Skeletal muscle tissue (tissue), 4 donors: ENCODE measurements around the gene P2RY2. TPM values are rescaled to one million over a fixed set of nuclear protein-coding genes. Genes with fewer than 3 reads are reported as not detected.
A peak's percentile ranks its signal among the peaks of the same experiment; 100 is the strongest.

ENCODE experiments used
- H3K27ac ChIP-seq: one replicate; pipeline ENCODE4 v1.7.0; 2013; ENCODE audit warnings: mild to moderate bottlenecking, low read depth, low read length, inconsistent platforms
- H3K27me3 ChIP-seq, 3 donors: one replicate each; pipeline ENCODE4 v1.7.0; 2013; ENCODE audit warnings: low read length in 3 of 3; ENCODE audit not compliant: control insufficient read depth in 3 of 3, insufficient read depth in 3 of 3
- H3K36me3 ChIP-seq, 3 donors: one replicate each; pipeline ENCODE4 v1.7.0; 2013; ENCODE audit warnings: low read length in 3 of 3; ENCODE audit not compliant: control insufficient read depth in 3 of 3, insufficient read depth in 3 of 3
- H3K4me1 ChIP-seq, 3 donors: one replicate each; pipeline ENCODE4 v1.7.0; 2013; ENCODE audit warnings: low read length in 3 of 3, mild to moderate bottlenecking in 3 of 3; ENCODE audit not compliant: control insufficient read depth in 3 of 3, insufficient read depth in 3 of 3
- H3K4me3 ChIP-seq, 3 donors: one replicate each; pipeline ENCODE4 v1.7.0; 2013; ENCODE audit warnings: low read length in 3 of 3
- H3K9ac ChIP-seq, 3 donors: one replicate each; pipeline ENCODE4 v1.7.0; 2013; ENCODE audit warnings: low read length in 3 of 3, mild to moderate bottlenecking in 3 of 3, moderate library complexity in 2 of 3, low read depth in 1 of 3
- H3K9me3 ChIP-seq, 3 donors: one replicate each; pipeline ENCODE4 v1.7.0; 2013; ENCODE audit warnings: low read length in 3 of 3; ENCODE audit not compliant: control insufficient read depth in 3 of 3
- total RNA-seq: library from RNA; depleted of rRNA; stranded (reverse); fragments of >200 nt; gene quantifications from one replicate; pipeline ENCODE4 v1.2.3, GENCODE V29; 2014
- donor health status: Osteomylitis.

The P2RY2 gene
- total RNA-seq, 1 donor from 2014 or later: 1.0 TPM

DNA sequence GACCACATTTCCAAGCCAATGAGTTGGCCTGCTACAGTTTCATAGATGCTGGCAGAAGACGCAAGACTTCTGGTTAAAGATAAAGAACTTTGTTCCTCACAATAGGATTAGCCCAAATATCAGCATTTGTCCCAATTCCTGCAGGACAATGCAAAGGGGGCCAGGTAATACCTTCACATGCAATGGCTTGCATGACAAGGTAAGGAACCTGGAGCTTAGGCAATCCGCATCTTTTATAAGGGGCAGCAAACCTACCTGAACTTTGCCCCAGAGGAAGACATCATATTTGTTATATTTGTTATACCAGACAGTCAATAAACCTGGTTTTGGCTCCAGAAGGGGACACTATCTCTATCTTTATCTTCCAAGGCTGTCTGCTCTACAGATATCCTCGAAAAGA is 59.4 kb downstream of the P2RY2 start:
- no peaks in the 10 kb centered on the region for H3K27me3 ChIP-seq
- no peaks in the 10 kb centered on the region for H3K9me3 ChIP-seq
- peaks cover 0 to 28% (median 15%) of the 10 kb centered on the region in 3 donors for H3K4me1 ChIP-seq
- no peaks in the 10 kb centered on the region for H3K36me3 ChIP-seq
- no peak overlapping the region for H3K9ac ChIP-seq
- no peak overlapping the region for H3K27ac ChIP-seq
- no peak overlapping the region for H3K4me3 ChIP-seq

DNA sequence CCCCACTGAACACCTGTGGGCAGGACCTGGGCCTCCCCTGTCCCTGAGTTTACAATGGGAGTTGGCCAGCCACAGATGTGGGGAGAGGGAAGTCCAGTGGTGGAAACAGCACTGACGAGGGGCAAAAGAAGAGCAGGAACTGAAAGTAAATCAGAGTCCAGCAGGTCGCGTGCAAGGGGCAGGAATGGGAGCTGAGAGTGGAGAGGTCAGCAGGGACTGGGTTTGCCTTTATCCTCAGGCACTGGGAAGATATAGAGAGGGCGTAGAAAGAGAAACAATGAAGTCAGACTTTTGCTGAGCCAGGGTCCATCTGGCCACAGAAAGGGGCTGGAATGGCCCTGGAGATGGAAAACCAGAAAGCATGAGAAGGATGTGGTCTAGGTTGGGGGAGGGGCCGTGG is 62.5 kb downstream of the P2RY2 start:
- Histone ChIP-seq H3K27me3 (no peaks in the 10 kb centered on the region), H3K4me1 (peaks cover 0 to 22% (median 0%) of the 10 kb centered on the region in 3 donors), H3K36me3 (no peaks in the 10 kb centered on the region), H3K4me3 (no peak overlapping the region), H3K9ac (no peak overlapping the region), H3K27ac (no peak overlapping the region), H3K9me3 (no peaks in the 10 kb centered on the region)

DNA sequence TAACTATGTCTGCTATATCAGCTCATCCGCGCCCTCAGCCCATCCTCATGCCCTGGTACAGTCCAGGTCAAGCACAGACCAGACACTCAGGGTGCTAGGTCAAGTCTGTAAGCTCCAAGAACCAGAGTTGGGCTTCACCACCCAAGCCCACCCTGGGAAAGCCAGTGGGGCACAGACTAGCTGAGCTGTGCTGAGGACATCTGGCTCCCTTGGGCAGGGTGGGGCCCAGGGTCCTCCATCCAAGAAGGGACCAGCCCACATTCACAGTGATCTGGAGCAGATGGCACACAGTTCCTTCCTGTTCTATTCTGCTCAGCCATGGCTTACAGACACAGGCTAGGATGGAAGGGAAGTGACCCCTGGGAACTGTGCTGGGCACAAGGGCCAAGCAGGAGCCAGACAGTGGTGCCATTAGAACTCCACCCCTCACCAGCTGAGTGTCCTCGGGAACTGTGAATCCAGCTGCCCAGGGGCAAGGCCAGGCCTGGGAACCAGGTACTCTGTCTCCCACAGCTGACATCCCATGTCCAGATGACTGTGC is 63.2 kb downstream of the P2RY2 start:
- Histone ChIP-seq H3K9me3 (no peaks in the 10 kb centered on the region), H3K9ac (no peak overlapping the region), H3K27me3 (no peaks in the 10 kb centered on the region), H3K4me3 (no peak overlapping the region), H3K4me1 (peaks cover 0 to 22% (median 0%) of the 10 kb centered on the region in 3 donors), H3K36me3 (no peaks in the 10 kb centered on the region), H3K27ac (peak overlapping the region; percentile 33)

DNA sequence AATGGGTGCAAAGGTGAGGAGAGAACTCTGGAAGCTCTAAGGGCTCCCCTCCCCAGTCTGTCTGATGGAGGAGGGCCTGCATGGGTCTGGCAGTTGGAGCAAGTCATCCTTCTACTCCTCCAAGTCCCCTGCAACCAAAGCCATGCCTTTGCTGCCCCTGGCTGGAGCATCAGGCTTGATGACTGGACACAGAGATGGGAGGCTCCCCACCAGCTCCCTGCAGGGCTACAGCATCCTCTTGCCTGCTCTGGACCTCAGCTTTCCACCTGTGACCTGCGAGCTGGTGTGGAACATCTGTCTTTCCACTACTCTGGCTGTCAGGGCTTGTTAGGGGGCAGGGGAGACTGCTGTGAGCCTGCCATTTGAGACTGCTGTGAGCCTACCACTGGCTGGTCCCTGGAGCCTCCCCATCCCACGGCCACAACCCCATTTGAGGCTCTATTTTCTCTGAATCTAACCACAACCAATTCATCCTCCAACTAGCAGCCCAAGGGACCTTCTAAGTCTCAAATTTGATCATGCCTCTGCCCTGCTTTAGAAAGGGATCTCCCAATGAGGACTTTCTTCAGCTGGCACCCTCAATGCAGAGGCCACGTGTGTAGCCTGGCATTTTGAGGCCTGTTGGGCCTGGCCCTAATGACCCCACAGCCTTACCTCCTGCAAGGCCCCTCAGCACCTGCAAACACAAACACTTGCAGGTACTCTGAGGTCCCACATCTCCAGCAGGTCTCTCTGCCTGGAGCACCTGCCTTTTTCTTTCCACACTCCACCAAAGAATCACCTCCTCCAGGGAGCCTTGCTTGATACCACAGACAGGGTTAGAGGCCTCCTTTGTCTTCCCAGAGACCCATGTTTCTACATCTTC is 63.9 kb downstream of the P2RY2 start:
- Histone ChIP-seq H3K9me3 (no peaks in the 10 kb centered on the region), H3K27me3 (no peaks in the 10 kb centered on the region), H3K4me1 (peaks cover 0 to 22% (median 3%) of the 10 kb centered on the region in 3 donors), H3K27ac (peak overlapping the region; percentile 19), H3K9ac (peak overlapping the region in 1 of 3 donors; percentile 8), H3K4me3 (no peak overlapping the region), H3K36me3 (no peaks in the 10 kb centered on the region)

DNA sequence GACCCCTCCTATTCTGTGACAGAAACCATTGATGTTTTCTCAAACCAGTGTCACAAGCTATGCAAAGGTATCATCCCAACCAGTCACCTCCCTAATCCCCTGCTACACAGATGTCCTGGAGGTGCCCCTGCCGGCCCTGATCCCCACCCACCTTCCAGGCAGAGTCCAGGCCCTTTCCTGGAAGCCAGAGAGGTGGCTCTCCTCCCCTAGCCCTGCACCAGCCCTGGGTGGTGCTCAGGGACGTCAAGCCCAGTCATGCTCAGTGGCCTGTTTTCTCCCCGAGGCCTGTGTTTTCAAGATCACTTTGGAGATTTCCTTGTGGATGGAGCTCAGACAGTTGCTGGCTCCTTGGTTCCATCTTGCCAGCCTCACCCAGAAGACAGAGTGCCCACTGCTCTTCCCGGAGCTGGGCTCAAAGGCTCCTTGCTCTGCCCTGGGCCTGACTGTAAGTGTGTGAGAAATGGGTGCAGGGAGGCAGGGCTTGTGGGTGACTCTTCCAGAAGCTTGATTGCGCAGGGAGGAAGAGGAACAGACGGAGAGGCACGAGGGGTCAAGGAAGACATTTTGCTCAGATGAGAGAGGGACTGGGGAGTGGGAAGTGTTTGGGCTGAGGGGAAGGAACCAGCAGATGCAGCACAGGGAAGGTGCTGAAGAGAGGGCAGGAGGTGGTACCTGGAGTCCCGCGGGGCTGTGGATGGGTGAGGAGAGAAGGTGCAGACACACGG is 65.4 kb downstream of the P2RY2 start:
- no peak overlapping the region for H3K9ac ChIP-seq
- no peaks in the 10 kb centered on the region for H3K27me3 ChIP-seq
- H3K4me1 ChIP-seq: peaks cover 11 to 35% (median 17%) of the 10 kb centered on the region in 3 donors
- H3K9me3 ChIP-seq: no peaks in the 10 kb centered on the region
- H3K27ac ChIP-seq: no peak overlapping the region
- no peaks in the 10 kb centered on the region for H3K36me3 ChIP-seq
- no peak overlapping the region for H3K4me3 ChIP-seq

DNA sequence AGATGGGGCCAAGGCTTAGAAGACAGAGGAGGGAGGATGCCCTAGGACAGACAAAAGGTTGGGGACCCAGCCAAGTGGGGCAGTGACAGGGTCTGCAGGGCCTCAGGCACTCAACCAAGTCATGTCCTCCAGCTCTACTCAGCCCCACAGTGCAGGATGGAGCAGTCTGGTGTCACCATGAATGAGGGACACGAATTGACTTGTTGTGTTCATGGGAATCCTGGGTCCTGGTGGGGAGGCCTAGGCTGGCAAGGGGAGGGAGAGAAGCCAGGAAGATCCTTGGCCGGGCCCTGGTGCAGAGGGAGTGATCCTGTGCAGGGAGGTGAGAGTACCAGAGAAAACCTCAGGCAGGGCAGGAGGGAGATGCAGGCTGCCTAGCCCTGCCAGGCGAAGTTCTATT is 66.0 kb downstream of the P2RY2 start:
- Histone ChIP-seq H3K27ac (no peak overlapping the region), H3K27me3 (no peaks in the 10 kb centered on the region), H3K4me1 (peaks cover 18 to 41% (median 24%) of the 10 kb centered on the region in 3 donors)

DNA sequence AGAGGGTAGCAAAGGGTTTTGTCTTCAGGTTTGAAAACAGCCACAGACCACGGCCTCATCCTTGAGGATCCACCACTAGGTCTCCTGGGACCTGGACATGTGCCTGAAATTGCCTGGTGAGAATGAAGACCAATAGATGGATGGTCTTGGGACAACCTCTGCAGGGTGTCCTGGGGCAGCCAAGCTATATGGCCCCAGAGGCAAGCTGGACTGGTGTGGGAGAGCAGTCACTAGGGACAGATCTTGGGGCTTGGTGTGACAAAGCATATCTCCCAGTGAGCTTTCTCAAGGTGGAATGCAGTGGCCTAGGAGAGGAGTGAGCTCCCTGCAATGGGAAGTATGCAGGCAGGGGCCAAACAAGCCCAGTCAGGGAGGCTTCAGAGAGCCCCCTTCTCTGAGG is 67.6 kb downstream of the P2RY2 start:
- Histone ChIP-seq H3K36me3 (no peaks in the 10 kb centered on the region), H3K4me3 (no peak overlapping the region), H3K4me1 (peaks cover 23 to 46% (median 27%) of the 10 kb centered on the region in 3 donors), H3K9me3 (no peaks in the 10 kb centered on the region), H3K27me3 (no peaks in the 10 kb centered on the region), H3K27ac (no peak overlapping the region), H3K9ac (no peak overlapping the region)

More for the DNA sequence above, 66.0 kb downstream of the P2RY2 start:
- H3K9me3 ChIP-seq: no peaks in the 10 kb centered on the region
- H3K36me3 ChIP-seq: no peaks in the 10 kb centered on the region
- H3K9ac ChIP-seq: no peak overlapping the region
- no peak overlapping the region for H3K4me3 ChIP-seq

Other genes with a start within 250 kb of the P2RY2 start
- gene FCHSD2, start 76.0 kb upstream of the P2RY2 start, total RNA-seq: 19.8 TPM
- 2.1 TPM for gene P2RY6, start 54.1 kb downstream of the P2RY2 start, total RNA-seq
- gene ARHGEF17, start 90.0 kb downstream of the P2RY2 start, total RNA-seq: 19.3 TPM
- 1.6 TPM for gene RELT, start 158.1 kb downstream of the P2RY2 start, total RNA-seq